ENCODE results near the gene RAB4B.
A peak's percentile ranks its signal among the peaks of the same experiment; 100 is the strongest.
"Not testable (repeated sequence)": the region's sequence is repeated elsewhere in the genome, so short reads cannot be mapped to it uniquely, and the experiment has no call there.

RAB4B gene

DNA sequence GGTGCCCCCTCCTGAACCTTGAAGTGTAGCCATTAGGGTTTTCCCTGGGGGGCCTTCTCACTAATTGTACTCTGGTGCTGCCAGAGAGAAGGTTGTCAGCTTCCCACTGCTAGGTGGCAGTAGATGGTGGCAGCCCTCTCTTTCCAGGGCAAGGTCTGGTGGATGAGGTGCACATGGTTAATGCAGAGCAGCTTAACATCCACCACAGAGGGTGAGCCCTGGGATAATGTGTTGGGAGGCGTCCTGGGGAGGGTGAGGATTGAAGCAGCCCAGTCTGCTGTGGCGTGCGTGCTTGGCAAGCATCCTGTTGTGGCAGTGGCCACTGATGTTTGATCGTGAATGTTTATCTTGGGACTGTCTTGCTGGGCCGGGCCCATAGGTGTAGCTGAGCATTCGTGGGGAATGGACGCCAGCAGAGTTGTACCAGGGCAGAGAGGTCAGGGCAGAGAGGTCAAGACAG lies 26.8 kb downstream of the RAB4B start:
- DNase-seq, result no peak

GRCh38 chr19:40805258-40805868 lies 27.3 kb downstream of the RAB4B start:
- no peak for DNase-seq

GRCh38 chr19:40806423-40807146 lies 28.5 kb downstream of the RAB4B start:
- DNase-seq, result peak; percentile 85 to 95

- DNase-seq, result no peak
Observed at GRCh38 chr19:40807147-40808020, 29.3 kb downstream of the RAB4B start.

- DNase-seq, result no peak
Observed at GRCh38 chr19:40808021-40808325, 29.9 kb downstream of the RAB4B start.

DNA sequence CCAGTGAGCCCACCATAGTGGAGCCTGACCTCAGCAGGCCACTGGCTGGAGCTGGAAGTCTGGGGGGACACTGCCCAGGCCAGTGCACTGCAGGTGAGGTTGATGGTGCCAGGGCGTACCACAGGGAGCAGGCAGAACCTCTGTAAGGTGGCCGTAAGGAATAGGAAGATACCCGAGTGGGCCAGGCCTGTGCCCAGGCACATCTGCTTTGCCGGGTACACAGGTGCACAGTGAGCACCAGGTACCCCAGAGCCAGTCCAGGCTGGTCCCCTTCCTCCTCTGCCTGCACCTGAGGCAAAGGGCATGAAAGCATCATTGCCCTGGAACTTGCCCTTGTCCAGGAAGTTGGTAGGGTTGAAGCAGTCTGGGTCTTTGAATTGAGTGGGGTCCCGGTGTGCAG lies 30.4 kb downstream of the RAB4B start:
- DNase-seq, result no peak

DNA sequence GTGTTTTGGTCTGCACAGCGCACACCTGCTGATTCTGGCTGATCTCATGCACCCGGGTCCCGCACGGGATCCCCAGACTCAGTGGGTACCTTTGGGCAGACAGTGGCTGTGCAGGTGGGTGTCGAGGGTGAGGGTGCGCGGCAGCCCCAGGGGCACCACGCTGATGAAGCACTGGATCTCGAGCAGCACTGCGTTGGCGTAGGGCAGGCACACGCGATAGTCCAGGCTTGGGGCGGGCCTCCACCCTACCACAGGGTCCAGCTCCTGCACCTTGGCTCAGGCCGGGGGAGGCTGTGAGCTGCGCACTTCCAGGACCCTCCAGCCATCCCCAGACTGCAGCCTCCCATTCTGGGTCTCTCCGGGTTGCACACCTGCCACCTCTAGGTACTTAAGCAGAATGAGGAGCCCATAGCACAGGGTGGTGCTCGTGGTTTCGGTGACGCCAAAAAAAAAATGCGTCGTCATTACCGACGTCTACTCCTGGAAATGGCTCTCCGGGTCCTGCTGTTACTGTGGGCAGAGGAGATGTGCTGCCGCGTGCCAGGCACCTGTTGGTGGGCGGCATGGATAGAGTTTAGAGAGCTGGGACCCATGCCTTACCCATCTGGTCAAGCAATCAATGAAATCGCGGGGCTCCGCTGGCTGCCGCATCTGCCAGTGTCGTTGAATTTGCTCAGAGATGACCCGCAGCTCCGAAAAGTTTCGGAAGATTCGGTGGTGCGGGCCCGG lies 31.5 kb downstream of the RAB4B start:
- DNase-seq, result no peak

DNA sequence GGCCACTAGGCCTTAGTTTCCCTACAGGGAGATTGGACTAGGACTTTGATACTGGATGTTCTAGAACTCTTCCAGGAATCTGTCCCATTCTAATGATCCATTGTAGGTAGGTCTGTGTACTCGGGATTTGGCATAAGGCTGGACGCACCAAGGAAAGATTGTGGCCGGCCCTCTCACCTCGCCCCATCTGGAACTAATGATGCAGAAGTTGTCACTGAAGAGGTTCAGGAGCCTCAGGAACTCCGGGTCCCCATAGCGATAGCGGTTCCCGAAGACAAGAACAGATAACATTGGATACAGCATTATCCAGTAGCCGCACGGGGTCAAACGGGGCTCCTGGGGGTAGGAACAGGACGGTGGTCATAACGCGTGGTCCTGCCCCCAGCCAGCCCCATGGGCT lies 32.1 kb downstream of the RAB4B start:
- no peak for DNase-seq

DNA sequence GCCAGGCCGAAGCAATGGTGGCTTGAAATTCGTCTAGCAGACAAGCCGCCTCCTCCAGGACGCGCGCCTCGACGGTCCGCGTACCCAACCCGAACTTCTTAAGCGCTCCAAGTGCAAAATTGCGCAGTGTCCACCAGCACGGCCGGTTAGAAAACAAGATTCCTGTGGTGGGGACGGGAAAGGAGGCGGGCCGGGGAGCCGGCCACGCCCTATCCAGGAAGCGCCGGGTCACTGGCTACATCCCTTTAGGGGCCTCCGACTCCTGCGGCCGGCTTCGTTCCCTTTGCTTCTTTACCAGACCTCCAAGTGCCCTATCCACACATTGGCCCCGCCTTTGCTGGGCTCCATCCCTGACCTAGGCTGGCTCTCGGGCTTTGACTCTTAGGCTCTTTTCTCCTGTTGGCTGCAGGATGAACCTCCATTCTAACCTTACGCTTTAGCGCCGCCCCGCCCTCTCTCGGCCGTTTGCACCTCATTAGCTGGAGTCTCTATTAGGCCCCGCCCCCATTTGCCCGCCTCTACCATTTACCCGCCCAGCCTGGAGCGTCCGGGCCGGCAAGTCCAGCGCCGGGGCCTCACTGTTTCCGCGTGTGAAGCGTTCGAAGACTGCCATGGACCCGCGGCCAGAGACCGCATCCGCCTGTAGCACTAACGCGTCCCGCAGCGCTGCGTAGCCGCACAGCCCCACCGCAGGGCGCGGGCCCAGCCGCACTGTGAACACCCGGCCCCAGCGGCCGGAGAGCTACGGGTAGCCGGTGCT lies 32.8 kb downstream of the RAB4B start:
- peak in 1 of 2 donors; percentile 71 for DNase-seq

- no peak for DNase-seq
Observed at GRCh38 chr19:40811478-40812341, 33.7 kb downstream of the RAB4B start.

GRCh38 chr19:40812571-40812970 lies 34.5 kb downstream of the RAB4B start:
- not testable (repeated sequence) for DNase-seq

DNA sequence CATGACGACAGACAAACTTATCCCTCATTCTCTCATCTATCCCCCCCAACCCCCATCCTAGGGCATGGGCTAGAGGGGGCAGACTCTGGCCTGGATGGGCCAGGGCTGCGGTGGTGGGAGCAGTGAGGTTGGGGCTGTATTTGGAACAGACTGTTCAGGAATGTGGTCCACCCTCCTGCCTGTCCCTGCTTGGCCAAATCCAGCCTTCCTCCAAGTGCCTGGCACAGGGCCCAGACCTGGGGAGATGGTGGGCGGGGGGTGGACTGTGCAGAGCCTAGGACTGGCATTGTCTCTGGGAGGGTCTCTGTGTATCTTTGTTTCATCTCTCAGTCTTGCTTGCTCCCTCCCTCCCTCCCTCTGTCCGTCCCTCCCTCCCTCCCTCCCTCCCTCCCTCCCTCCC lies 35.1 kb downstream of the RAB4B start:
- DNase-seq, result no peak

DNA sequence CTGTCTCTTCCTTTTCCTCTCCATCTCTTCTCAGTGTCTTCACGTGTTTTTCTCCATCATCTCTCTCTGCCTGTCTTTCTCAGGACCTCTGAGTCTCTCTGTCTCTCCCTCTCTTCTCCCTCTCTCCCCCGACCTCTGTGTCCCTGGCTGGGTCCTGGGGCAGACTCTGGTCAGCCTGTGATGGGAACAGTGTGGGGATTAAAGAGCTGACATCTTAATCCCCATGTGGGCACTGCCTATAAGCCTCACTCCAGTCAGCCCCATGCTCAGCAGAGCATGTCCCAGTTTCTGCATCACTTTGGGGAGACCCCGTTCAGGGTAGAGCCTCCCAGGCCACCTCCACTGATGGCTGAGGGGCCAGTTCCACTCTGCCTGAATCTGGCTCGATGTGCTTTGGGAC lies 37.2 kb downstream of the RAB4B start:
- DNase-seq, result no peak

- peak in 1 of 2 donors; percentile 53 for DNase-seq
Observed at GRCh38 chr19:40818480-40819399, 40.7 kb downstream of the RAB4B start.

DNA sequence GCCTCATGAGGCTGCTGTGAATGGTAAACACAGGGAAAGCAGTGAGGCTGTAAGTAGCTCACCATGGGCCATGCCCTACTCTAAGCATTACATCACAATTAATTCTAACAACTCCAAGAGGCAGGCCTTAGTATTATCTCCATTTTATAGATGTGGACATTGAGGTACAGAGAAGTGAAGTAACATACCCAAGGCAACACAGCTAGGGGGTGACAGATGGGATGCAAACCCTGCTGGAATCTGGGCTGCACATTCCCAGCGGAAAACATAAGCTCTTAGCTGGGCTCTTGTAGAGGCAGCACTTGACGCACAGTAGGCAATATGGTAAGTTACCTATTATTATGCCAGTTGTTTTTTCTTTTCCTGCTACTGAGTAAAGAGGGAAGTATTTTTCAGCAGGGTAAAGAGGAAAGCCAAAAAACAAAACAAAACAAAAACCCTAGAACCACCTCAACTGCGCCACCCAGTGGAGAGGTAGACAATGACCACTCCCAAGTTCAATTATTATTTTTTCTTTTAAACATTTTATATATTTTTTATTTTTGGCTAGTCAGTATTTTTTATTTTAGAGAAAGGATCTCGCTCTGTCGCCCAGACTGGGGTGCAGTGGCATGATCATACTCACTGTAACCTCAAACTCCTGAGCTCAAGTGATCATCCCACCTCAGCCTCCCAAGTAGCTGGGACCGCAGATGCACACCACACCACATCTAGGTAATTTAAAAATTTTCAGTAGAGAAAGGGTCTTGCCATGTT lies 41.6 kb downstream of the RAB4B start:
- peak; percentile 20 to 46 for DNase-seq

GRCh38 chr19:40822161-40822560 lies 44.1 kb downstream of the RAB4B start:
- no peak for DNase-seq

- DNase-seq, result not testable (repeated sequence)
Observed at GRCh38 chr19:40822704-40823553, 44.9 kb downstream of the RAB4B start.

GRCh38 chr19:40824916-40825315 lies 46.9 kb downstream of the RAB4B start:
- DNase-seq, result not testable (repeated sequence)
